Stimulated activated CD8-positive, alpha-beta memory T cell treated with anti-CD3 and anti-CD28 coated beads, Interleukin-7, amount 100 ng/mL, for 48 hours (primary cell): ENCODE data around the gene DLGAP1.

Experiments used
- DNase-seq, 2 donors: peaks; one replicate each; pipeline ENCODE4 v3.0.0-alpha.2; 2020; ENCODE audit warnings: low read depth in 1 of 2; ENCODE audit errors: extremely low read depth in 1 of 2

Gene DLGAP1

GRCh38 chr18:3960977-3961376 is 494.1 kb downstream of the DLGAP1 start:
- no peak for DNase-seq

- no peak for DNase-seq
Observed at GRCh38 chr18:3960142-3960541, 495.0 kb downstream of the DLGAP1 start.

- no peak for DNase-seq
Observed at GRCh38 chr18:3952031-3952430, 503.1 kb downstream of the DLGAP1 start.

- DNase-seq, result no peak
Observed at GRCh38 chr18:3950668-3951404, 504.3 kb downstream of the DLGAP1 start.

- DNase-seq, result no peak
Observed at GRCh38 chr18:3948958-3949357, 506.1 kb downstream of the DLGAP1 start.

GRCh38 chr18:3947383-3947782 is 507.7 kb downstream of the DLGAP1 start:
- DNase-seq, result no peak

GRCh38 chr18:3935305-3935704 is 519.8 kb downstream of the DLGAP1 start:
- DNase-seq, result no peak

GRCh38 chr18:3932276-3932675 is 522.8 kb downstream of the DLGAP1 start:
- no peak for DNase-seq

GRCh38 chr18:3931542-3932112 is 523.5 kb downstream of the DLGAP1 start:
- DNase-seq, result no peak

GRCh38 chr18:3931013-3931315 is 524.1 kb downstream of the DLGAP1 start:
- no peak for DNase-seq

- DNase-seq, result no peak
Observed at GRCh38 chr18:3930126-3931012, 524.7 kb downstream of the DLGAP1 start.

GRCh38 chr18:3924455-3924854 is 530.7 kb downstream of the DLGAP1 start:
- no peak for DNase-seq

GRCh38 chr18:3923750-3924149 is 531.4 kb downstream of the DLGAP1 start:
- DNase-seq, result no peak

GRCh38 chr18:3921826-3922225 is 533.3 kb downstream of the DLGAP1 start:
- DNase-seq, result no peak

- no peak for DNase-seq
Observed at GRCh38 chr18:3920832-3921231, 534.3 kb downstream of the DLGAP1 start.

- DNase-seq, result no peak
Observed at GRCh38 chr18:3919396-3920061, 535.6 kb downstream of the DLGAP1 start.

GRCh38 chr18:3916082-3916481 is 539.0 kb downstream of the DLGAP1 start:
- no peak for DNase-seq

- no peak for DNase-seq
Observed at GRCh38 chr18:3914833-3915610, 540.1 kb downstream of the DLGAP1 start.

- no peak for DNase-seq
Observed at GRCh38 chr18:3914109-3914508, 541.0 kb downstream of the DLGAP1 start.

- DNase-seq, result no peak
Observed at GRCh38 chr18:3912705-3913104, 542.4 kb downstream of the DLGAP1 start.

GRCh38 chr18:3911413-3911812 is 543.7 kb downstream of the DLGAP1 start:
- DNase-seq, result no peak
